IMR-90 (cell line): Measurements from ENCODE around the gene RASGRP3. TPM values are rescaled to one million over a fixed set of nuclear protein-coding genes. Genes with fewer than 3 reads are reported as not detected.
A peak's percentile ranks its signal among the peaks of the same experiment; 100 is the strongest.

ENCODE experiments used
- ATAC-seq: fragments of 200-7000 bp; cut with Tn5 transposase; 2 replicates; pipeline ENCODE4 v1.9.1; 2020; ENCODE audit warnings: low read depth, mild to moderate bottlenecking, moderate library complexity
- BruUV-seq: library from RNA; stranded (reverse); fragments of 400-500 nt; replicated peaks from 2 replicates; lab custom pipeline; 2021; lab: Mats Ljungman, UMichigan
- CTCF ChIA-PET: fragments of 300-600 bp; formaldehyde crosslinking; extraction: SDS; loops from one replicate; lab custom pipeline; 2021; ENCODE audit warnings: antibody characterized with exemption; lab: Yijun Ruan, JAX
- POLR2A ChIA-PET: fragments of 300-600 bp; sonication (Branson Sonifier 250); formaldehyde crosslinking; loops from one replicate; lab custom pipeline; 2022; ENCODE audit warnings: antibody characterized with exemption; ENCODE audit not compliant: unreplicated experiment; lab: Charles Lee
- DNase-seq: peaks from one replicate; pipeline ENCODE4 v3.0.0; 2013
- H2AFZ ChIP-seq: replicated peaks from 2 replicates; pipeline ENCODE3; 2013; ENCODE audit warnings: low read length, mild to moderate bottlenecking; ENCODE audit not compliant: poor library complexity
- H2AK5ac ChIP-seq: 2 replicates; pipeline ENCODE4 v1.6.1; 2013; ENCODE audit warnings: low read depth, low read length, inconsistent platforms
- H2AK9ac ChIP-seq: replicated peaks from 2 replicates; pipeline ENCODE3; 2013; ENCODE audit warnings: mild to moderate bottlenecking, low read depth, low read length, moderate library complexity; ENCODE audit not compliant: poor library complexity
- H2BK120ac ChIP-seq: 2 replicates; pipeline ENCODE4 v1.6.1; 2013; ENCODE audit warnings: low read depth, low read length, inconsistent platforms
- H2BK15ac ChIP-seq: 3 replicates; pipeline ENCODE4 v1.6.1; 2013; ENCODE audit warnings: low read depth, low read length, inconsistent platforms
- H2BK20ac ChIP-seq: 2 replicates; pipeline ENCODE4 v1.6.1; 2013; ENCODE audit warnings: low read depth, mild to moderate bottlenecking, inconsistent platforms, low read length, moderate library complexity
- H2BK5ac ChIP-seq: 2 replicates; pipeline ENCODE4 v1.6.1; 2013; ENCODE audit warnings: mild to moderate bottlenecking, low read depth, low read length, inconsistent platforms; ENCODE audit not compliant: poor library complexity, severe bottlenecking
- H3K14ac ChIP-seq: replicated peaks from 2 replicates; pipeline ENCODE4 v1.6.1; 2013; ENCODE audit warnings: low read depth, low read length, inconsistent platforms
- H3K18ac ChIP-seq: 2 replicates; pipeline ENCODE4 v1.6.1; 2013; ENCODE audit warnings: low read depth, low read length, control low read depth
- H3K23ac ChIP-seq: 2 replicates; pipeline ENCODE4 v1.6.1; 2013; ENCODE audit warnings: low read depth, low read length, inconsistent platforms
- H3K27ac ChIP-seq: 2 replicates; pipeline ENCODE4 v1.5.1; 2013; ENCODE audit warnings: mild to moderate bottlenecking, control low read depth, low read length; ENCODE audit not compliant: insufficient read depth
- H3K27me3 ChIP-seq: 2 replicates; pipeline ENCODE4 v1.6.1; 2013; ENCODE audit warnings: low read length; ENCODE audit not compliant: control insufficient read depth, insufficient read depth
- H3K36me3 ChIP-seq: 2 replicates; pipeline ENCODE4 v1.6.1; 2013; ENCODE audit warnings: low read length, mixed read lengths; ENCODE audit not compliant: control insufficient read depth, insufficient read depth
- H3K4ac ChIP-seq: 2 replicates; pipeline ENCODE4 v1.6.1; 2013; ENCODE audit warnings: low read depth, low read length, inconsistent platforms
- H3K4me1 ChIP-seq: 2 replicates; pipeline ENCODE4 v1.6.1; 2013; ENCODE audit warnings: low read length, mixed read lengths; ENCODE audit not compliant: control insufficient read depth, insufficient read depth
- H3K4me2 ChIP-seq: 2 replicates; pipeline ENCODE4 v1.6.1; 2013; ENCODE audit warnings: low read depth, mild to moderate bottlenecking, control low read depth, low read length, moderate library complexity
- H3K4me3 ChIP-seq: 2 replicates; pipeline ENCODE4 v1.5.1; 2013; ENCODE audit warnings: low read depth, mild to moderate bottlenecking, control low read depth, low read length, moderate library complexity; ENCODE audit not compliant: insufficient read depth
- H3K56ac ChIP-seq: 2 replicates; pipeline ENCODE4 v1.6.1; 2013; ENCODE audit warnings: low read length, inconsistent platforms; ENCODE audit not compliant: insufficient read depth; ENCODE audit errors: extremely low read depth
- H3K79me1 ChIP-seq, 2 experiments: 2 replicates each; pipeline ENCODE4 v1.6.1; 2013; ENCODE audit warnings: low read length in 2 of 2, inconsistent platforms in 1 of 2, low read depth in 1 of 2
- H3K9ac ChIP-seq: 2 replicates; pipeline ENCODE4 v1.6.1; 2013; ENCODE audit warnings: low read depth, low read length, control low read depth
- H3K9me1 ChIP-seq: 2 replicates; pipeline ENCODE4 v1.6.1; 2013; ENCODE audit warnings: low read length, inconsistent platforms; ENCODE audit not compliant: insufficient read depth
- H3K9me3 ChIP-seq: 2 replicates; pipeline ENCODE4 v1.6.1; 2013; ENCODE audit warnings: low read length; ENCODE audit not compliant: control insufficient read depth, insufficient read depth
- H4K20me1 ChIP-seq: 2 replicates; pipeline ENCODE4 v1.6.1; 2013; ENCODE audit warnings: low read length, inconsistent platforms; ENCODE audit not compliant: insufficient read depth
- H4K5ac ChIP-seq: 2 replicates; pipeline ENCODE4 v1.6.1; 2013; ENCODE audit warnings: mild to moderate bottlenecking, low read depth, low read length, control low read depth
- H4K8ac ChIP-seq, 2 experiments: 2 replicates each; pipeline ENCODE4 v1.6.1; 2013; ENCODE audit warnings: low read depth in 2 of 2, low read length in 2 of 2, control low read depth in 1 of 2, inconsistent platforms in 1 of 2
- H4K91ac ChIP-seq: 2 replicates; pipeline ENCODE4 v1.6.1; 2013; ENCODE audit warnings: low read depth, low read length, inconsistent platforms; ENCODE audit not compliant: insufficient read depth
- CTCF ChIP-seq: conservative IDR thresholded peaks from 2 replicates; pipeline ENCODE4 v1.5.1; 2012; ENCODE audit warnings: mild to moderate bottlenecking, low read depth, low read length, improper control_type of control experiment
- POLR2A ChIP-seq: IDR thresholded peaks from 2 replicates; pipeline ENCODE4 v1.6.1; 2012; ENCODE audit warnings: mild to moderate bottlenecking, low read depth, low read length
- RCOR1 ChIP-seq: IDR thresholded peaks from 2 replicates; pipeline ENCODE4 v1.6.1; 2012; ENCODE audit warnings: mild to moderate bottlenecking, low read length, improper control_type of control experiment; ENCODE audit not compliant: insufficient replicate concordance
- WGBS, 2 experiments: methylation state at CpG; one replicate each; pipeline versions ENCODE4 v1.1.5 to v1.1.7; 2013; ENCODE audit warnings: missing lambda C conversion rate in 2 of 2; ENCODE audit not compliant: insufficient read length in 1 of 2; ENCODE audit errors: extremely low coverage in 2 of 2; 5-methylcytosine and 5-hydroxymethylcytosine counted together
- dilution Hi-C: fragments of 300-500 bp; cut with HindIII; formaldehyde crosslinking; loops from one replicate; pipeline ENCODE4 v1.14.3; 2018; ENCODE audit warnings: low sequenced_read_pairs; ENCODE audit not compliant: unreplicated experiment
- in situ Hi-C: fragments of 300-500 bp; cut with MboI; formaldehyde crosslinking; loops from 3 replicates; pipeline ENCODE4 v1.14.3; 2019; ENCODE audit warnings: low sequenced_read_pairs, inconsistent platforms, mixed read lengths
- intact Hi-C: fragments of 100-400 bp; cut with micrococcal nuclease; formaldehyde crosslinking; loops from 2 replicates; pipeline ENCODE4 v1.10.0; 2022
- polyA plus RNA-seq, 3 experiments: library from polyadenylated mRNA; depleted of rRNA; stranded (reverse); fragments of >200 nt; gene quantifications; 2 replicates each; pipeline ENCODE4 v1.2.3, GENCODE V29; 2012; ENCODE audit warnings: low replicate concordance in 1 of 3
- total RNA-seq: library from RNA; depleted of rRNA; stranded (reverse); fragments of >200 nt; gene quantifications from 2 replicates; pipeline ENCODE4 v1.2.3, GENCODE V29; 2012

RASGRP3 gene
- total and polyA plus RNA-seq, 2 of the 4 experiments (the other 2 are of a cell fraction): 1.7 to 3.0 TPM

GRCh38 chr2:33573657-33574056 lies 97.2 kb downstream of the RASGRP3 start:
- no peak overlapping the region for H3K18ac ChIP-seq
- H3K4me1 ChIP-seq: no peaks in the 10 kb centered on the region
- no peak overlapping the region for H2AK5ac ChIP-seq
- no peaks in the 10 kb centered on the region; a peak in 1 of 4 replicates for H3K79me1 ChIP-seq
- in situ Hi-C loops: loop anchor here (25.0 kb wide), 1 partner anchor 786 kb away; no protein-coding TSS in a partner anchor
- POLR2A ChIA-PET: no interaction called here
- no peak overlapping the region for H4K91ac ChIP-seq
- H2BK120ac ChIP-seq: no peak overlapping the region
- intact Hi-C loops: no loop called here
- H3K36me3 ChIP-seq: no peaks in the 10 kb centered on the region
- H3K14ac ChIP-seq: no peak overlapping the region
- H3K9me1 ChIP-seq: no peaks in the 10 kb centered on the region
- H2BK15ac ChIP-seq: no peak overlapping the region
- H3K4ac ChIP-seq: no peak overlapping the region
- no peak overlapping the region for H2AFZ ChIP-seq
- H2BK5ac ChIP-seq: no peak overlapping the region
- no peak overlapping the region for H2BK20ac ChIP-seq
- no peak overlapping the region for H3K9ac ChIP-seq
- no peaks in the 10 kb centered on the region for H3K27me3 ChIP-seq
- H3K56ac ChIP-seq: no peak overlapping the region
- no peaks in the 10 kb centered on the region for H3K9me3 ChIP-seq
- no peak overlapping the region for H3K27ac ChIP-seq
- no peak overlapping the region for H3K4me2 ChIP-seq
- H4K8ac ChIP-seq: peak overlapping the region in 1 of 2 experiments; percentile 12; a peak in 1 of 4 replicates
- CTCF ChIA-PET: interaction anchor here (0.9 kb wide), 1 partner anchor 132 kb away, joined by 3 read pairs; no protein-coding TSS in a partner anchor
- no peaks in the 10 kb centered on the region for H4K20me1 ChIP-seq
- DNase-seq (no peak), ATAC-seq (no peak)
- H2AK9ac ChIP-seq: no peak overlapping the region
- no peak overlapping the region for H4K5ac ChIP-seq
- H3K4me3 ChIP-seq: no peak overlapping the region
- dilution Hi-C loops: no loop called here
- no TSS peak for BruUV-seq
- WGBS, 2 experiments: 67% methylated on average over 1 of the region's 6 CpGs; no CpG with 5 or more reads in 1 of the 2 experiments
- TF ChIP-seq RCOR1 (no peak), POLR2A (no peak), CTCF (no peak)
- H3K23ac ChIP-seq: no peak overlapping the region
